K562 (cell line): ENCODE results near the gene TBCCD1. TPM values are rescaled to one million over a fixed set of nuclear protein-coding genes. Genes with fewer than 3 reads are reported as not detected.
"Not testable (repeated sequence)": the region's sequence is repeated elsewhere in the genome, so short reads cannot be mapped to it uniquely, and the experiment has no call there.

Experiments used
- ATAC-seq: fragments of 200-7000 bp; cut with Tn5 transposase; 3 replicates; pipeline ENCODE4 v1.9.1; 2020; ENCODE audit warnings: moderate library complexity
- BruUV-seq: library from RNA; stranded (reverse); fragments of 400-500 nt; replicated peaks from 2 replicates; lab custom pipeline; 2021; lab: Mats Ljungman, UMichigan
- CTCF ChIA-PET: fragments of 300-600 bp; formaldehyde crosslinking; extraction: SDS; loops from one replicate; lab custom pipeline; 2021; ENCODE audit warnings: low intra/inter-chr PET ratio; lab: Yijun Ruan, JAX
- POLR2A ChIA-PET: fragments of 300-600, 350-650 bp; sonication (Branson Sonifier 250); formaldehyde crosslinking; extraction: SDS; loops from one replicate; lab custom pipeline; 2021; ENCODE audit warnings: antibody characterized with exemption, inconsistent platforms; lab: Yijun Ruan, JAX
- DNase-seq, 4 experiments: peaks; one replicate each; pipeline versions ENCODE4 v3.0.0 to v3.0.0-alpha.2; 2011 to 2018; ENCODE audit warnings: low spot score in 3 of 4, mixed read lengths in 3 of 4; ENCODE audit errors: extremely low read depth in 1 of 4
- FAIRE-seq: peaks from 2 replicates; lab custom pipeline; 2011; peaks lifted over from hg19 to GRCh38; lab: Jason Lieb, UNC
- H2AFZ ChIP-seq: 2 replicates; pipeline ENCODE4 v1.6.0; 2011; ENCODE audit warnings: low read depth, low read length, control low read depth, inconsistent platforms
- H3K27ac ChIP-seq: fragments of 200-600 bp; 3 replicates; pipeline ENCODE4 v1.8.0; 2011; ENCODE audit warnings: low read depth, mild to moderate bottlenecking, control low read depth, inconsistent platforms, low read length, moderate library complexity, mixed read lengths; ENCODE audit errors: extremely low read depth
- H3K27me3 ChIP-seq, 2 experiments: fragments of 300-600 bp in 1 of 2; 2 replicates in 1 of 2; 3 replicates in 1 of 2; pipeline versions ENCODE4 v1.6.0 to v1.8.0; 2011; ENCODE audit warnings: inconsistent platforms in 2 of 2, low read length in 2 of 2, mild to moderate bottlenecking in 1 of 2, mixed read lengths in 1 of 2, moderate library complexity in 1 of 2; ENCODE audit not compliant: control insufficient read depth in 2 of 2, insufficient read depth in 2 of 2
- H3K36me3 ChIP-seq: fragments of 300-600 bp; 3 replicates; pipeline ENCODE4 v1.8.0; 2011; ENCODE audit warnings: mild to moderate bottlenecking, low read length, inconsistent platforms; ENCODE audit not compliant: control insufficient read depth, insufficient read depth
- H3K4me1 ChIP-seq, 2 experiments: fragments of 200-600 bp in 1 of 2; replicated peaks in 1 of 2; 2 replicates in 1 of 2; 3 replicates in 1 of 2; pipeline versions ENCODE4 v1.5.1 to v1.8.0; 2011; ENCODE audit warnings: inconsistent platforms in 2 of 2, low read length in 2 of 2, mild to moderate bottlenecking in 1 of 2, mixed read lengths in 1 of 2, moderate library complexity in 1 of 2; ENCODE audit not compliant: control insufficient read depth in 2 of 2, insufficient read depth in 2 of 2
- H3K4me2 ChIP-seq: 2 replicates; pipeline ENCODE4 v1.6.1; 2011; ENCODE audit warnings: low read length, control low read depth, inconsistent platforms, mixed read lengths; ENCODE audit not compliant: insufficient read depth
- H3K4me3 ChIP-seq: fragments of 200-600 bp; sonication (generic), shearing (Covaris generic); 2 replicates; pipeline ENCODE4 v1.5.1; 2016; ENCODE audit warnings: control low read depth, inconsistent platforms
- H3K79me2 ChIP-seq: fragments of 200-600 bp; 3 replicates; pipeline ENCODE4 v1.8.0; 2011; ENCODE audit warnings: low read length, inconsistent platforms; ENCODE audit not compliant: control insufficient read depth, insufficient read depth
- H3K9ac ChIP-seq, 2 experiments: 2 replicates each; pipeline versions ENCODE4 v1.6.0 to v1.6.1; 2011; ENCODE audit warnings: low read depth in 2 of 2, low read length in 2 of 2, control low read depth in 1 of 2, inconsistent platforms in 1 of 2, mild to moderate bottlenecking in 1 of 2, mixed read lengths in 1 of 2; ENCODE audit not compliant: insufficient read depth in 1 of 2
- H3K9me1 ChIP-seq: one replicate; pipeline ENCODE4 v1.6.0; 2011; ENCODE audit warnings: inconsistent platforms, mild to moderate bottlenecking, low read length, moderate library complexity; ENCODE audit not compliant: control insufficient read depth, insufficient read depth
- H3K9me3 ChIP-seq: replicated peaks from 2 replicates; pipeline ENCODE4 v1.5.1; 2011; ENCODE audit warnings: low read depth, low read length, inconsistent platforms; ENCODE audit not compliant: control insufficient read depth, insufficient read depth
- H4K20me1 ChIP-seq: replicated peaks from 2 replicates; pipeline ENCODE4 v1.6.1; 2011; ENCODE audit warnings: low read length, inconsistent platforms, mixed read lengths; ENCODE audit not compliant: control insufficient read depth, insufficient read depth
- CXXC5 ChIP-seq: fragments of 250-450 bp; sonication (Bioruptor Pico); IDR thresholded peaks from 2 replicates; pipeline ENCODE4 v1.8.0; 2022; ENCODE audit warnings: inconsistent platforms, mild to moderate bottlenecking, moderate library complexity
- EHMT2 ChIP-seq: fragments of 450-650 bp; IDR thresholded peaks from 2 replicates; pipeline ENCODE4 v1.6.1; 2018; ENCODE audit warnings: antibody characterized with exemption
- GABPA ChIP-seq: fragments of 200-800 bp; sonication (Bioruptor generic); conservative IDR thresholded peaks from 2 replicates; pipeline ENCODE4 v1.6.1; 2016; ENCODE audit warnings: low read depth, missing genetic modification characterization, missing compliant biosample characterization
- RBM25 ChIP-seq: fragments of 200-400 bp; formaldehyde crosslinking; IDR thresholded peaks from 2 replicates; pipeline ENCODE4 v1.6.1; 2018; ENCODE audit warnings: low read length, low read depth, moderate library complexity; ENCODE audit not compliant: severe bottlenecking
- ZNF146 ChIP-seq: IDR thresholded peaks from one replicate; pipeline ENCODE4 v1.6.1; 2018; ENCODE audit warnings: missing compliant biosample characterization; ENCODE audit not compliant: unreplicated experiment
- ZSCAN32 ChIP-seq: fragments of 450-650 bp; formaldehyde crosslinking; IDR thresholded peaks from 2 replicates; pipeline ENCODE4 v1.4.0; 2020; ENCODE audit warnings: mild to moderate bottlenecking, moderate library complexity
- WGBS: fragments of 100-300 bp; shearing (Covaris generic); methylation state at CpG from one replicate; pipeline ENCODE4 v1.1.6; 2016; ENCODE audit warnings: low coverage, mixed read lengths; ENCODE audit not compliant: insufficient coverage; ENCODE audit errors: missing lambda C conversion rate; 5-methylcytosine and 5-hydroxymethylcytosine counted together
- in situ Hi-C: fragments of 300-500 bp; cut with MboI; formaldehyde crosslinking; loops from 4 replicates; pipeline ENCODE4 v1.15.0; 2018; ENCODE audit warnings: inconsistent platforms, mixed read lengths
- intact Hi-C: fragments of 100-400 bp; cut with micrococcal nuclease; formaldehyde crosslinking; loops from 2 replicates; pipeline ENCODE4 v1.14.2; 2022
- polyA plus RNA-seq, 8 experiments: library from polyadenylated mRNA; depleted of rRNA in 4 of 8; stranded (reverse) in 5 of 8; unstranded in 3 of 8; fragments of >200 nt; fragmentation: Nextera tagmentation in 2 of 8; fragmentation: Illumina TruSeq in 1 of 8; extraction: Ambion mirVana in 2 of 8; extraction: Trizol in 1 of 8; gene quantifications; 2 replicates each; pipeline versions ENCODE4 v1.2.1 to v1.2.3, GENCODE V29; 2011 to 2014; ENCODE audit warnings: inconsistent platforms in 1 of 8, missing spikeins in 1 of 8
- total RNA-seq, 7 experiments: library from RNA; depleted of rRNA in 6 of 7; stranded (reverse); fragments of >200 nt in 6 of 7; fragmentation: Illumina TruSeq in 2 of 7; extraction: Trizol in 2 of 7; gene quantifications; 2 replicates each; pipeline versions ENCODE4 v1.2.1 to v1.2.3, GENCODE V29; 2011 to 2021; ENCODE audit warnings: low replicate concordance in 1 of 7

Gene TBCCD1
- total and polyA plus RNA-seq, 9 of the 15 experiments (the other 6 are each of a cell fraction or from before 2014, with no cell fraction given), result 17.7 to 31.1 (median 21.2) TPM

GRCh38 chr3:186532598-186533072 is 34.5 kb downstream of the TBCCD1 start:
- TF ChIP-seq EHMT2 (no peak), CXXC5 (no peak), ZSCAN32 (no peak), GABPA (tag) (no peak)
- TF ChIP-seq, all 486 proteins: peak for 0
- Histone ChIP-seq H3K9ac (no peak overlapping the region), H2AFZ (no peak overlapping the region), H3K79me2 (no peaks in the 10 kb centered on the region), H3K9me3 (no peaks in the 10 kb centered on the region), H4K20me1 (no peaks in the 10 kb centered on the region), H3K9me1 (no peaks in the 10 kb centered on the region), H3K36me3 (no peaks in the 10 kb centered on the region), H3K27me3 (peaks cover 0 to 6% of the 10 kb centered on the region in 2 experiments; a peak in 2 of 5 replicates), H3K27ac (no peak overlapping the region), H3K4me2 (no peak overlapping the region), H3K4me1 (peaks cover 0 to 7% of the 10 kb centered on the region in 2 experiments; a peak in 2 of 5 replicates), H3K4me3 (no peak overlapping the region)
- intact Hi-C loops, result no loop called here
- ATAC-seq (no peak), DNase-seq (no peak), FAIRE-seq (no peak)
- CTCF ChIA-PET, result no interaction called here
- WGBS, result 0% methylated on average over 1 of the region's 1 CpG
- in situ Hi-C loops, result no loop called here
- POLR2A ChIA-PET, result no interaction called here
- BruUV-seq, result no TSS peak

DNA sequence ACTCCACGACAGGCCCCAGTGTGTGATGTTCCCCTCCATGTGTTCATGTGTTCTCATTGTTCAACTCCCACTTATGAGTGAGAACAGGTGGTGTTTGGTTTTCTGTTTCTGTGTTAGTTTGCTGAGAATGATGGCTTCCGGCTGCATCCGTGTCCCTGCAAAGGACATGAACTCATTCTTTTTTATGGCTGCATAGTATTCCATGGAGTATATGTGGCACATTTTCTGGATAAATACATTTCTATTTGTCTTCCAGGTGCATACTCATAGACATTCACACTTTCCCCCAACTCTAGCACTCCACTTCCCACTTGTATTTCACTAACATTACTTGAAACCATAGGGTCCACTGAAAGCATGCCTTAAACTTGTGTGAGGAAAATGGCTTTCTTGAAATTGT is 35.4 kb downstream of the TBCCD1 start:
- POLR2A ChIA-PET, H3K9me3 ChIP-seq, H3K4me2 ChIP-seq, H3K27me3 ChIP-seq, H3K4me1 ChIP-seq, in situ Hi-C loops, ATAC-seq, intact Hi-C loops, FAIRE-seq, BruUV-seq, H3K27ac ChIP-seq, H3K9me1 ChIP-seq, H3K36me3 ChIP-seq, H2AFZ ChIP-seq, H4K20me1 ChIP-seq, H3K79me2 ChIP-seq, H3K9ac ChIP-seq, H3K4me3 ChIP-seq, DNase-seq: not testable (repeated sequence)
- peak; percentile 61 for TF ChIP-seq ZNF146 (CRISPR knock-in tag)
- TF ChIP-seq RBM25, result peak; percentile 25
- CTCF ChIA-PET, result interaction anchor here (0.7 kb wide), 1 partner anchor 11 kb away, joined by 3 read pairs; no protein-coding TSS in a partner anchor
- WGBS, result 58% methylated on average over 3 of the region's 3 CpGs
